Osteoblast (primary cell): ENCODE results near the gene YKT6. TPM values are rescaled to one million over a fixed set of nuclear protein-coding genes. Genes with fewer than 3 reads are reported as not detected.

ENCODE experiments used
- DNase-seq: peaks from one replicate; pipeline ENCODE4 v3.0.0; 2011; ENCODE audit warnings: low spot score, mixed read lengths; ENCODE audit not compliant: insufficient read length; ENCODE audit errors: missing footprints
- H2AFZ ChIP-seq: 2 replicates; pipeline ENCODE4 v1.6.0; 2011; ENCODE audit warnings: mild to moderate bottlenecking, low read length
- H3K27ac ChIP-seq: 2 replicates; pipeline ENCODE4 v1.5.1; 2011; ENCODE audit warnings: mild to moderate bottlenecking, low read depth, low read length, moderate library complexity
- H3K27me3 ChIP-seq: 2 replicates; pipeline ENCODE4 v1.6.0; 2012; ENCODE audit warnings: mild to moderate bottlenecking, control low read depth, inconsistent platforms, low read length, moderate library complexity; ENCODE audit not compliant: insufficient read depth
- H3K36me3 ChIP-seq: 2 replicates; pipeline ENCODE4 v1.5.1; 2011; ENCODE audit warnings: mild to moderate bottlenecking, low read length, control low read depth, moderate library complexity; ENCODE audit not compliant: insufficient read depth
- H3K4me1 ChIP-seq: 2 replicates; pipeline ENCODE4 v1.5.1; 2011; ENCODE audit warnings: mild to moderate bottlenecking, low read length, control low read depth, moderate library complexity; ENCODE audit not compliant: insufficient read depth
- H3K4me2 ChIP-seq: 2 replicates; pipeline ENCODE4 v1.6.0; 2011; ENCODE audit warnings: mild to moderate bottlenecking, low read length; ENCODE audit not compliant: insufficient read depth
- H3K4me3 ChIP-seq: fragments of 200-600 bp; sonication (generic); 3 replicates; pipeline ENCODE4 v1.5.1; 2012; ENCODE audit warnings: mild to moderate bottlenecking, low read length, inconsistent platforms; ENCODE audit not compliant: insufficient read depth
- H3K79me2 ChIP-seq: 2 replicates; pipeline ENCODE4 v1.6.0; 2012; ENCODE audit warnings: mild to moderate bottlenecking, low read length, control low read depth, inconsistent platforms; ENCODE audit not compliant: insufficient read depth
- H3K9me3 ChIP-seq: 2 replicates; pipeline ENCODE4 v1.5.1; 2011; ENCODE audit warnings: low read depth, low read length, control low read depth
- H4K20me1 ChIP-seq: 2 replicates; pipeline ENCODE4 v1.6.0; 2012; ENCODE audit warnings: mild to moderate bottlenecking, low read length, control low read depth; ENCODE audit not compliant: insufficient read depth
- total RNA-seq: library from RNA; depleted of rRNA; stranded (reverse); fragments of >200 nt; gene quantifications from 2 replicates; pipeline ENCODE4 v1.2.3, GENCODE V29; 2012
- TF ChIP-seq, protein P1 (sequence below): IDR thresholded peaks from 2 replicates; pipeline ENCODE4 v1.5.1; 2011; ENCODE audit warnings: mild to moderate bottlenecking, low read depth, low read length, moderate library complexity; ENCODE audit errors: extremely low read depth

YKT6 gene
- total RNA-seq, 1 donor: 90.1 TPM

DNA sequence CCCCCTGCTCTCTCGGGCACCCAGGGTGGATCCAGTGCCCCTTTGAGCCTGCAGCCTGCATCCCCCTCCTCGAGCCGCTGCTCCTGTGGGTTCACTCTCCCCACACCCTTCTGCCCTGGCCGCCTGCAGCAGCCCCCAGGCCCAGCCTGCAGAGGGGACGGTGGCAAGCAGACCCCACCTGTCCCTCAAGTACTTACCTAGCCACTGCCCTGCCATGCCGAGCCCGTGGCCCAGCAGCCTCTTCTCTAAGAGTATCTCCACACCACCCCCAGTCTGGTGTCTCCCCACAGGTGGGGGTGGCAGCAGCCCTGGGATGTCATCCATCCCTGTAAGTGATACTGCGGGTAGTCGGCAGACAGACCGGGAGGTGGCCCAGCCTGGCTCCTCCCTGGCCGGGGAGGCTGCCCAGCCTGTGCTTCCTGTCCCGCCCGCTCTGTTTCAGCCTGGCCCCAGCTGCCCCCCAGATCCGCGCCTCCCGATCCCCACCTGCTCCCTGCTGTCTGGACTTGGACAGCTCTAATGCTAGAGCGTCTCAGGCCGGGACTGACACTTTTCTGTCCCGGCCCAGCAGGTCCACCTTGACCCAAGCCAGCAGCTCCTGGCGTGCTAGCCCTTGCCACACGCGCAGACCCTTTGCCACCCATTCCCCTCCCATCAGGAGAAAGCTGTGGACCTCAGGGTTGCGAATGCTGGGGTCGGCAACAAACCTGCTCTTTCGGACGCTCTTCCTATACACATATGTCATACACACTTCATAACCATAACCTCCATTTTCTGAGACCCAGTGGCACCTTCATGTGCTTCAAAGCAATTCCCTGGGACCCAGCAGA is 25.0 kb downstream of the YKT6 start:
- H3K79me2 ChIP-seq: no peaks in the 10 kb centered on the region
- no peak for DNase-seq
- no peak overlapping the region for H2AFZ ChIP-seq
- no peak overlapping the region for H3K27ac ChIP-seq
- TF ChIP-seq, protein P1, sequence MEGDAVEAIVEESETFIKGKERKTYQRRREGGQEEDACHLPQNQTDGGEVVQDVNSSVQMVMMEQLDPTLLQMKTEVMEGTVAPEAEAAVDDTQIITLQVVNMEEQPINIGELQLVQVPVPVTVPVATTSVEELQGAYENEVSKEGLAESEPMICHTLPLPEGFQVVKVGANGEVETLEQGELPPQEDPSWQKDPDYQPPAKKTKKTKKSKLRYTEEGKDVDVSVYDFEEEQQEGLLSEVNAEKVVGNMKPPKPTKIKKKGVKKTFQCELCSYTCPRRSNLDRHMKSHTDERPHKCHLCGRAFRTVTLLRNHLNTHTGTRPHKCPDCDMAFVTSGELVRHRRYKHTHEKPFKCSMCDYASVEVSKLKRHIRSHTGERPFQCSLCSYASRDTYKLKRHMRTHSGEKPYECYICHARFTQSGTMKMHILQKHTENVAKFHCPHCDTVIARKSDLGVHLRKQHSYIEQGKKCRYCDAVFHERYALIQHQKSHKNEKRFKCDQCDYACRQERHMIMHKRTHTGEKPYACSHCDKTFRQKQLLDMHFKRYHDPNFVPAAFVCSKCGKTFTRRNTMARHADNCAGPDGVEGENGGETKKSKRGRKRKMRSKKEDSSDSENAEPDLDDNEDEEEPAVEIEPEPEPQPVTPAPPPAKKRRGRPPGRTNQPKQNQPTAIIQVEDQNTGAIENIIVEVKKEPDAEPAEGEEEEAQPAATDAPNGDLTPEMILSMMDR: no peak
- no peak overlapping the region for H3K4me3 ChIP-seq
- H3K4me2 ChIP-seq: no peak overlapping the region
- H4K20me1 ChIP-seq: no peaks in the 10 kb centered on the region
- peaks cover 18% of the 10 kb centered on the region for H3K27me3 ChIP-seq
- H3K4me1 ChIP-seq: no peaks in the 10 kb centered on the region
- H3K9me3 ChIP-seq: no peaks in the 10 kb centered on the region
- H3K36me3 ChIP-seq: no peaks in the 10 kb centered on the region

DNA sequence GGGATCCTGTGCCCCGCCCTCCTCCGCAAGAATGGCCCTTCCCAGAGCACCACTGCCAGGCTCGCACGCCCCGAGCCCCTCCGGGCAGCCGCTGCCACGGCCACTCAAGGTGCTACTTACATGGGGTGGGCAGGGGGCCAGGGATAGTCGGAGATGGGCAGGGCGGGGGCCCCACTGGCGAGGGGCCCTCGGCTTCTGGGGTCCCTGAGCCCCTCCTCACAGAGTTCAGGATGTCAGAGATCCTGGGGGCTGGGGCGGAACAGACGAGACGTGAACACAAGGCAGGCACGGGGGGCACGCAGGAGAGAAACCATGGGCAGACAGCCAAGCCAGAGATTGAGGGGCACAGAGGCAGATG is 25.6 kb downstream of the YKT6 start:
- Histone ChIP-seq H3K36me3 (no peaks in the 10 kb centered on the region), H2AFZ (no peak overlapping the region), H3K27me3 (peaks cover 18% of the 10 kb centered on the region), H3K79me2 (no peaks in the 10 kb centered on the region), H3K27ac (no peak overlapping the region), H3K9me3 (no peaks in the 10 kb centered on the region), H4K20me1 (no peaks in the 10 kb centered on the region), H3K4me2 (no peak overlapping the region), H3K4me1 (no peaks in the 10 kb centered on the region), H3K4me3 (no peak overlapping the region)
- DNase-seq: no peak
- TF ChIP-seq, protein P1: no peak

DNA sequence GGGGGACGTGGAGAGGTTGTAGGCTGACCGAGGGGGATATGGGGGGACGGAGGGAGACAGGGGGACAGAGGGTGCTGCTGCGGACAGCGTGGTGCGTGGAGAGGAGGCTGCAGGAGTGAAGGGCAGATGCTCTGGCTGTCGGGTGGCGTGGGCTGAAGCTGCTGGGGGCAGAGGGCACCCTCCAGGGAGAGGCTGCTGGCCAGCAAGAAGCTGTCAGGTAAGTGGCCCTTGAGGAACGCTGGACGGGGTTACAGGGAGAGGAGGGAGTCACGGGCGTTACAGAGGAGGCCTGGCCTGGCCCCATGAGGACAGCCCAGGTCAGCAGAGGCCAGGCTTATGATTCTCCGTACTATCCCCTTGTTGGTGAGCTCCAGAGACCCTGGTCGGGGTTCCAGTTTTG is 27.1 kb downstream of the YKT6 start:
- DNase-seq: no peak
- H4K20me1 ChIP-seq: no peaks in the 10 kb centered on the region
- no peaks in the 10 kb centered on the region for H3K79me2 ChIP-seq
- TF ChIP-seq, protein P1: no peak
- no peak overlapping the region for H2AFZ ChIP-seq
- H3K4me3 ChIP-seq: no peak overlapping the region
- no peaks in the 10 kb centered on the region for H3K4me1 ChIP-seq
- H3K36me3 ChIP-seq: no peaks in the 10 kb centered on the region
- H3K27ac ChIP-seq: no peak overlapping the region
- H3K9me3 ChIP-seq: no peaks in the 10 kb centered on the region
- H3K27me3 ChIP-seq: peaks cover 18% of the 10 kb centered on the region
- no peak overlapping the region for H3K4me2 ChIP-seq

DNA sequence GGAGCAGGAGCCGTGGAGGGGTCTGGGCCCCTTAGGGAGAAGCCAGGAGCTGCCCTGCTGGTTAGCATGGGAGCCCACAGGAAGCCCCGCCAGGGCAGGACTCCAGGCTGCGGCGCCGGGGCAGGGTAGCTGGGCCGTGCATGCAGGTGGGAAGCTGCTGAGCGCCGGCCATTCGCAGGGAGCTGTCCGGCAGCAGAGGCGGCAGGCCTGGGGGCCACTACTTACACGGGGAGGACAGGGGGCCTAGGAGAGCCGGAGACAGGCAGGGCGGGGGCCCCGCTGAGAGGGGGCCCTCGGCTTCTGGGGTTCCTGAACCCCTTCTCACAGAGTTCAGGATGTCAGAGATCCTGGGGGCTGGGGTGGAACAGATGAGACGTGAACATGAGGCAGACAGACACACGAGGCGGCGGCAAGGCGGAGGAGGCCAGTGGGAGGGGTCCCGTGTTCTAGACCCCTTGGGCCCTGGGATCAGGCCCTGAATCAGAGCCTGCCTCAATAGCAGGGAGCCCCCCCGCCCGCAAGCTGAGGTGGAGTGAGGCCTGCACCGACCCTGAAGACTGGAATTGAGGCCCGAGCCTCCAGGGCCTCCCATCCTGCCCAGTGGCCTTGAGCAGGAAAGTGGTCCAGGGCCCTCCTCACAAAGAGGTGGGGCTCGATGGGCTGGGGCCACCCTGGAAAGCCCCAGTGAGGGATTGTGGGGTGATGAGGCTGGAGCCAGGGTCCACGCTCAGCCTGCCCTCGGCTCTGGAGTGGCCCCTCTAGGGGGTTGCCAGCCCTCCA is 28.0 kb downstream of the YKT6 start:
- DNase-seq: no peak
- no peaks in the 10 kb centered on the region for H4K20me1 ChIP-seq
- no peak overlapping the region for H3K27ac ChIP-seq
- no peaks in the 10 kb centered on the region for H3K9me3 ChIP-seq
- no peaks in the 10 kb centered on the region for H3K36me3 ChIP-seq
- TF ChIP-seq, protein P1: no peak
- peaks cover 11% of the 10 kb centered on the region for H3K27me3 ChIP-seq
- H3K4me2 ChIP-seq: no peak overlapping the region
- H2AFZ ChIP-seq: no peak overlapping the region
- H3K4me1 ChIP-seq: no peaks in the 10 kb centered on the region
- H3K79me2 ChIP-seq: no peaks in the 10 kb centered on the region
- H3K4me3 ChIP-seq: no peak overlapping the region
